ENCODE data around the gene JMJD7.

The JMJD7 gene

DNA sequence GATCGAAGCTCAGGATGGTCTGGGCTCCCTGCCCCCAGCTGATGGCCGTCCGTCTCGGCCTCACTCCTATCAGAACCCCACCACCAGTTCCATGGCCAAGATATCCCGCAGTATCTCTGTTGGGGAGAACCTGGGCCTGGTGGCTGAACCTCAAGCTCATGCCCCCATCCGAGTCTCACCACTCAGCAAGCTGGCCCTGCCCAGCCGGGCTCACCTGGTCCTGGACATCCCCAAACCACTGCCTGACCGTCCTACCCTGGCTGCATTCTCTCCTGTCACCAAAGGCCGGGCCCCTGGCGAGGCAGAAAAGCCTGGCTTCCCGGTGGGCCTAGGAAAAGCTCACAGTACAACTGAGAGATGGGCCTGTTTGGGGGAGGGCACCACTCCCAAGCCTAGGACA is 4.4 kb upstream of the JMJD7 start:
- no peak for ATAC-seq

GRCh38 chr15:41824062-41824745 is 3.7 kb upstream of the JMJD7 start:
- ATAC-seq, result no peak

DNA sequence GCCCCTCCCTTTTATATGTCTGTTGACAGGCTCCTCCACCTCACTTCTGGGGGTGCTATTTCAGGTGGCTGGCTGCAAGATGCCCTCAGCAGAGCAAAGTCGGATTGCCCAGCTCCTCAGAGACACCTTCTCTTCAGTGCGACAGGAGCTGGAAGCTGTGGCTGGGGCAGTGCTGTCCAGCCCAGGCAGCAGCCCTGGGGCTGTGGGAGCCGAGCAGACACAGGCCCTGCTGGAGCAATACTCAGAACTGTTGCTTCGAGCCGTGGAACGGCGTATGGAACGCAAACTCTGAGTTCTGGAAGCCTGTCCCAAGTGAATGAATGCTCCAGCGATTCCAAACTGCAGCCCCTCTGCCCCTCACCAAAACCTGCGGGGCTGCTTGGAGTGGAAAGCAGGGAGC is 2.7 kb upstream of the JMJD7 start:
- ATAC-seq, result no peak

DNA sequence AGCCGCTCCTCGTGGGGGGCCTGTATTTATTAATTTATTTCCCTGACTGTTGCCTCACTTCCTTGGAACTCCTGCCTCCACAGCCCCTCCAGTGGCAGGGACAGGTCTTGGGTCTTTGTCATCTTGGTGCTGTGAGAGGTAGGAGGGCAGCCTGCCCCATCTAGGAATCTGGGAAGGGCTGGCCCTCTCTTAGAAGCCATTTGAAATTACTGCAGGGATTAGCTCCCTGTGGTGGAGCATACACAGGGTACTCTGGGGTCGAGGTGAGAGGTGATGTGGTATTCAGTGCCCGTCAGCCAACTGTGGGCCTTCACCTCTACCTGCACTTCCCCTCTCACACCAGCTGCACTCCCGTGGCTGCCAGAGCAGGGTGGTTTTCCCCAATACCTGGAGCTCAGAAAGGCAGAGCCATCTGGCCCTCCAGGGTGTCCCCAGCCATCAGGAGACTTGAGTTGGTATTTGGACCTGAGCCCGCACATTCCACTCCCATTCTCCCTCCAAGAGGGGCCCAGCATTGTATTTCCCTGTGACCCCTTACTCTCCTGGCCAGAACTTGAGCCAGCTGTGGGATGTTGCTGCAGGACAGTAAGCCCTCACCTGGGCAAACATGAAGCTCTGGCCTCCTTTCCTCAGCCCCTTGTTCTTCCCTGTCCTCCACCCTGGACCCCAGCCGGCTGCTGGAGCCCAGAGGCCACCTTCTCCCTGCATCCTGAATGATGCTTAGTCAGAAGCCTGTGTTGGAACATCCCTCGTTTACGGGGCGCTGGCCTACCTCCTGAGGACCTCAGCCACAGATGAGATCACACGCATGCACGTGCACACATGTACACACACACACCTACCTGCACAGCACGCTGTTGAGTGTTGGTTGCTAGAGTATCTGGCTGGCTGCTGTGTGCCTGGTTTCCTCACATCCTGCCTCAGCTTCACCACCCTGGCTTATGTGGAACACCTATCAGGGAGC is 2.0 kb upstream of the JMJD7 start:
- ATAC-seq, result no peak

GRCh38 chr15:41827290-41827879 is 507 bp upstream of the JMJD7 start:
- peak; percentile 5 to 11 for ATAC-seq

- ATAC-seq, result no peak
Measured at GRCh38 chr15:41828807-41829141, 882 bp downstream of the JMJD7 start.

GRCh38 chr15:41829959-41830646 is 2.2 kb downstream of the JMJD7 start:
- ATAC-seq, result no peak

DNA sequence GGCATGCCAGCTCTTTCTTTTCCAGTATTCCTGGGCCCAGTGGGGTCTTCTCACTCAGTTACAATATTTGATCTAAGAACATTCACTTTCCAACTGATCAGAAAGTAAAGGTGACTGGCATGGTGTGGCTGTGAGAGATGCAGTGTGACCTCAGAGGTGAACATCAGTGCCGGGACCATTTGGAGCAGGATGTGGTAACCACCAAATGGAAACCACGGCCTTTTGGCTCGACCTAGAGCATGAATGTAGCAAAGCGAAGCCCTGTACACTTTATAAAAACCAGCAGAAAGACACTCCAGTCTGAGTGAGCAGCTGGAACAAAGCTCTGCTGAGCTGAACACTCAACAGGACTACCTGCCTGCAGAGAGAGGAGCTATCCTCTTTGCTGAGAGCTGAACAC is 3.4 kb downstream of the JMJD7 start:
- ATAC-seq, result peak; percentile 31 to 32

- no peak for ATAC-seq
Measured at GRCh38 chr15:41832208-41832607, 4.3 kb downstream of the JMJD7 start.

DNA sequence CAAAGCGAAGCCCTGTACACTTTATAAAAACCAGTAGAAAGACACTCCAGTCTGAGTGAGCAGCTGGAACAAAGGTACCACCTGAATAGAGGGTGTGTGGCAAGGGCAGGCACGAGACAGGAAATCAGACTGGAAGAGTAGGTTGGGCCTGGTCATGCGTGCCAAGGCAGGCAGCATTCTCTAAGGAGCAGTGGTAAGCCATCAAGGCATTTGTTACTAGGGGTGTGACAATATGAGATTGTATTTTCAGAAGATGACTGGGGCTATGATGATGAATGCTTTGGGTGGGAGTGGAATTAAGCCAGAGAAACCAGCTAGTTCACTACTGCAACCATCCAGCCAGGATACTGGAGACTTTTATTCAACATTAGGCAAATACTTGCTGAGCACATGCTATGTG is 5.0 kb downstream of the JMJD7 start:
- ATAC-seq, result peak in 1 of 2 donors; percentile 21

DNA sequence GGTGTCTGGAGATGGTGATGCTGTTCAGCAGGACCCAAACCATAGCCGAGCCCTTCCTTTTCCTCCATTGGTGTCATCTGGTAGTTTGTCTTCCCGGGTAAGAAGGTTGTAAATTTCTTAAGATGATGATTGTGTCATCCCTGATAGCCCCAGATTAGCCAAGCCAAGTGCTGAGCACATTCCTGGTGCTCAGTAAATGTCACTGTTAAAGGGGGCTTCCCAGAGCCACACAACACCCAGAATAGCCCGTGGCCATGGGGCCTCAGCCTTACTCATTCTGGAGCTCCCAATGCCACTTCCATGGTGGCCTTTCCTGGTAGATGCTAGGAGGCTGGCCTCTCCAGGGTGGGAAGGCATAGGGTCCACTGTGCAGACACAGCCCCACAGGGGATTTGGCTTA is 6.2 kb downstream of the JMJD7 start:
- no peak for ATAC-seq

GRCh38 chr15:41836073-41836472 is 8.2 kb downstream of the JMJD7 start:
- no peak for ATAC-seq

- ATAC-seq, result no peak
Measured at GRCh38 chr15:41836713-41837454, 9.0 kb downstream of the JMJD7 start.

- no peak for ATAC-seq
Measured at GRCh38 chr15:41838400-41838897, 10.6 kb downstream of the JMJD7 start, which contains the start of gene PLA2G4B. Gene PLA2G4B, plus strand, starts transcription at chr15:41838847. Its CDS starts 67 bp downstream, at chr15:41838914.

GRCh38 chr15:41839781-41840491 is 12.0 kb downstream of the JMJD7 start:
- ATAC-seq, result no peak

DNA sequence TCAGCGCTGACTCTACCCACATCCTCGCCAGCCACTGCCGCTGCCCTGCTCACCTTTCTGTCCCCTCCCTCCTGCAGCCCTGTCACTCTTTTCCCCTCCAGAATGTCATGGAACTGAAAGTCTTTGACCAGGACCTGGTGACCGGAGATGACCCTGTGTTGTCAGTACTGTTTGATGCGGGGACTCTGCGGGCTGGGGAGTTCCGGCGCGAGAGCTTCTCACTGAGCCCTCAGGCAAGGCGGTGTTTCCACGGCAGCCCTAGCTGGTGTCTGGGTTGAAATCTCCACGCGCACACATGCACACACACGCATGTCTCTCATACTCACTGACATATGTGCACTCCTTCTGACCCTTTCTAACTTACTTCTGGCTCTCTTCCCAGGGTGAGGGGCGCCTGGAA is 12.8 kb downstream of the JMJD7 start:
- ATAC-seq, result no peak

- ATAC-seq, result no peak
Measured at GRCh38 chr15:41841131-41841530, 13.2 kb downstream of the JMJD7 start.

DNA sequence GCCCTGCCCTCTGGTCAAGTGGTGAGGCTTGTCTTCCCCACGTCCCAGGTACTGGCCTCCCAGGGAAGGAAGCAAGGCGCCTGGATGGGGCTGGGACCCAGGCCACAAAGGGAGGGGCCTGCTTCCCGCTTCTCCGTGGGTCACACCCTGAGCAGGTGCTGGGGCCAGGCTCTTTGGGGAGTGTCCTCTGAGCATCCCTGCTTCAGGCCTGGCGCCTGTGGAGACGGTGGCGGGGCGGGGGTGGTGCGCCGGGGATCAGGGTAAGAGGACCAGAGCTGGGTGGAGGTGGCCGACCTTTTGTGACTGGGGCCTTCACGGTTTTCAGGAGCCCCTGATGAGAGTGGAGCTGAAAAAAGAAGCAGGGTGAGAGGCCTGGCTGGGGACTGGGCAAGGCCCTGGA is 14.3 kb downstream of the JMJD7 start:
- no peak for ATAC-seq

DNA sequence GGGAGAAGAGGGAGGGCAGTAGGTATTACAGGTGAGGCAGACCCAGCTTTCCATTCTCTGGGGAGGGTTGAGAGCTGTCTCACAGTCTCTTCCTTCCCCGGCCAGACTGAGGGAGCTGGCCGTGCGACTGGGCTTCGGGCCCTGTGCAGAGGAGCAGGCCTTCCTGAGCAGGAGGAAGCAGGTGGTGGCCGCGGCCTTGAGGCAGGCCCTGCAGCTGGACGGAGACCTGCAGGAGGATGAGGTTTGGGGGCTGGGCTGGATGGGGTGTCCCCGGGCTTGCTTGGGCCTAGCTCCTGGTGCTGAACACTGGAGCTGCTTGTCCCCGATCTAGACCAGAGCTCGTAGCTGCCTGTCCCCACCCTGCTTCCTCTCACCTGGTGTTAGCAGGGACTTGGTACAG is 15.7 kb downstream of the JMJD7 start:
- ATAC-seq, result no peak

- ATAC-seq, result no peak
Measured at GRCh38 chr15:41844814-41845213, 16.9 kb downstream of the JMJD7 start.

- ATAC-seq, result no peak
Measured at GRCh38 chr15:41847206-41847605, 19.3 kb downstream of the JMJD7 start.

Measured in activated CD4-positive, CD25-positive, alpha-beta regulatory T cell treated with anti-CD3 and anti-CD28 coated beads, Interleukin-2, amount 50 U/mL, for 24 hours (primary cell).